Stimulated activated memory B cell treated with anti-CD40 and anti-IgM and Interleukin-4, amounts not matched to agents 10 μg/mL and 1 μg/mL and 100 μg/mL, for 72 hours (primary cell): ENCODE results near the gene CTF1.
A peak's percentile ranks its signal among the peaks of the same experiment; 100 is the strongest.
"Not testable (repeated sequence)": the region's sequence is repeated elsewhere in the genome, so short reads cannot be mapped to it uniquely, and the experiment has no call there.

Source experiments
- ATAC-seq: fragments of 150-1000 bp; cut with Tn5 transposase; 2 replicates; pipeline ENCODE4 v1.10.0; 2021
- H3K27ac Mint-ChIP-seq: one replicate; pipeline ENCODE4 v1.8.0; 2022; ENCODE audit warnings: mild to moderate bottlenecking, mixed read lengths
- H3K27me3 Mint-ChIP-seq: one replicate; pipeline ENCODE4 v1.8.0; 2022; ENCODE audit warnings: mixed read lengths
- H3K36me3 Mint-ChIP-seq: one replicate; pipeline ENCODE4 v1.8.0; 2022; ENCODE audit warnings: mixed read lengths
- H3K4me1 Mint-ChIP-seq: one replicate; pipeline ENCODE4 v1.8.0; 2022; ENCODE audit warnings: mixed read lengths
- H3K4me3 Mint-ChIP-seq: one replicate; pipeline ENCODE4 v1.8.0; 2022; ENCODE audit warnings: mild to moderate bottlenecking, moderate library complexity, mixed read lengths
- H3K9me3 Mint-ChIP-seq: one replicate; pipeline ENCODE4 v1.8.0; 2022; ENCODE audit warnings: mixed read lengths

Gene CTF1

DNA sequence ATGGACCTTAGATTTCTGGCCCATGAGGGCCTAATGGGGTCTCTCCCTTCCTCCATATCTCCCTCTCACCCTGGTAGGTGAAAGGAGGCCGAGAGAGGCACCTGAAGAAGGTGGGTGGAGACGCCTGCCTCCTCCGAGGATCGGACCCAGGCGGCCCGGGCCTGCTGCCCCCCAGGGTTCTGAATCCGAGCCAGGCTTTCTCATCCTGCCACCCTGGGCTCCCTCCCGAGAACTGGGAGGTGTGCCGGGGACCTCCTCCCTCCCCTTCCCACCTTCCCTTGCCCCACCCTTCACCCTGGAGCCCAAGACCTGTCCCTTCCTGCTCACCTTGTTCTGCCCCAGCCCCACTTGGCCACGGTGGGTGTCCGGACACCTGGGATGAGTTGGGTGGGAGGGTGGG, 32.0 kb downstream of the CTF1 start:
- Mint-ChIP-seq H3K27me3 (no peaks in the 10 kb centered on the region), H3K36me3 (peaks cover 35% of the 10 kb centered on the region), H3K4me3 (no peak overlapping the region), H3K9me3 (no peaks in the 10 kb centered on the region), H3K27ac (no peak overlapping the region), H3K4me1 (peaks cover 26% of the 10 kb centered on the region)
- no peak for ATAC-seq

- no peaks in the 10 kb centered on the region for H3K9me3 Mint-ChIP-seq
- no peak overlapping the region for H3K4me3 Mint-ChIP-seq
- peaks cover 26% of the 10 kb centered on the region for H3K4me1 Mint-ChIP-seq
- no peak for ATAC-seq
- H3K27ac Mint-ChIP-seq = no peak overlapping the region
- no peaks in the 10 kb centered on the region for H3K27me3 Mint-ChIP-seq
- peaks cover 35% of the 10 kb centered on the region for H3K36me3 Mint-ChIP-seq
Measured at GRCh38 chr16:30929167-30929566, 32.8 kb downstream of the CTF1 start.

GRCh38 chr16:30930160-30930571, 33.8 kb downstream of the CTF1 start:
- Mint-ChIP-seq H3K27ac (no peak overlapping the region), H3K4me3 (no peak overlapping the region), H3K27me3 (no peaks in the 10 kb centered on the region), H3K9me3 (no peaks in the 10 kb centered on the region), H3K36me3 (peaks cover 42% of the 10 kb centered on the region), H3K4me1 (peaks cover 24% of the 10 kb centered on the region)
- no peak for ATAC-seq

DNA sequence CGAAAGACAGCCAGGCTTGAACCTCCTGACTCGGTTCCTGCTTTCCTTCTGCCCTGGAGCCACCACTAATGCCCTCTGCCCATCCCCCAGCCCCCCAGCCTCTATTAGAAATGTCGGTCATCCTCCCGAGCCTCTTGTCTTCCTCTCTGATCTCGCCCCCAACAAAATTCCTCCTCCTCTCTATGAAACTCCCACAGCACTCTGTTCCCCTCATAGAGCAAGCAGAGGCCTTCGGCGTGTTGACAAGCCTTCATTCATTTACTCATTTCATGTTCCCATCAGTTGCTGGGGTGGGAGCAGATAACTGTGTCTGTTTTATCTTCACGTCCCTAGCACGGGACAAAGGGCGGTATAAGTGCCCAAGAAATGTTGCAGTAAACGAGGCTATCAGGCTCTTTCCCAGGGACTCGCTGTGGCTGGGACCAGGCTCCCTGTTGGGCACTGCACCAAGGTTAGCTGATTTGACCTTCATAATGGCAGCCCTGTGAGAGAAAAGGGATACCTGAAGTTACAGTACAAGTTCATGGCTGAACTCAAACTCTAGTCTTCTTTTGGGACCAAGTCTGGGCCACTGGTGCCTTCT, 34.7 kb downstream of the CTF1 start:
- Mint-ChIP-seq H3K9me3 (no peaks in the 10 kb centered on the region), H3K4me1 (peaks cover 20% of the 10 kb centered on the region), H3K27ac (no peak overlapping the region), H3K36me3 (peaks cover 42% of the 10 kb centered on the region), H3K4me3 (no peak overlapping the region), H3K27me3 (no peaks in the 10 kb centered on the region)
- no peak for ATAC-seq

- Mint-ChIP-seq H3K36me3 (peaks cover 33% of the 10 kb centered on the region), H3K27ac (peak overlapping the region; percentile 34), H3K27me3 (no peaks in the 10 kb centered on the region), H3K4me1 (peaks cover 19% of the 10 kb centered on the region), H3K9me3 (no peaks in the 10 kb centered on the region), H3K4me3 (no peak overlapping the region)
- ATAC-seq = no peak
Measured at GRCh38 chr16:30934827-30935557, 38.6 kb downstream of the CTF1 start.

GRCh38 chr16:30937692-30938091, 41.3 kb downstream of the CTF1 start:
- Mint-ChIP-seq H3K27ac (no peak overlapping the region), H3K4me1 (peaks cover 36% of the 10 kb centered on the region), H3K27me3 (no peaks in the 10 kb centered on the region), H3K36me3 (peaks cover 13% of the 10 kb centered on the region), H3K4me3 (no peak overlapping the region), H3K9me3 (no peaks in the 10 kb centered on the region)
- ATAC-seq = no peak

DNA sequence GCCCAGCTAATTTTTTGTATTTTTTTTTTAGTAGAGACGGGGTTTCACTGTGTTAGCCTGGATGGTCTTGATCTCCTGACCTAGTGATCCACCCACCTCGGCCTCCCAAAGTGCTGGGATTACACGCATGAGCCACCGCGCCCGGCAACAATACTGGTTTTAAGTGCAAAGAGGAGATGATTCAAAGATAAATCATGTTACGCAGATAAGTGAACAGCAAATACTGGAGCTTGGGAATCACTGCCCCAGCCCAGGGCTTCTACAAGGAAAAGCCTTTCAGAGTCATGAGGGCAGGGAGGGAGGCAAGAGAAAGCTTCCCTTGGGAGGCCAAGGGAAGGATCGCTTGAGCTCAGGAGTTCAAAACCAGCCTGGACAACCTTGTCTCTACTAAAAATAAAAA, 43.2 kb downstream of the CTF1 start:
- H3K9me3 Mint-ChIP-seq, H3K27me3 Mint-ChIP-seq, ATAC-seq, H3K27ac Mint-ChIP-seq, H3K4me3 Mint-ChIP-seq: not testable (repeated sequence)
- H3K36me3 Mint-ChIP-seq = peaks cover 21% of the 10 kb centered on the region
- H3K4me1 Mint-ChIP-seq = peaks cover 38% of the 10 kb centered on the region

DNA sequence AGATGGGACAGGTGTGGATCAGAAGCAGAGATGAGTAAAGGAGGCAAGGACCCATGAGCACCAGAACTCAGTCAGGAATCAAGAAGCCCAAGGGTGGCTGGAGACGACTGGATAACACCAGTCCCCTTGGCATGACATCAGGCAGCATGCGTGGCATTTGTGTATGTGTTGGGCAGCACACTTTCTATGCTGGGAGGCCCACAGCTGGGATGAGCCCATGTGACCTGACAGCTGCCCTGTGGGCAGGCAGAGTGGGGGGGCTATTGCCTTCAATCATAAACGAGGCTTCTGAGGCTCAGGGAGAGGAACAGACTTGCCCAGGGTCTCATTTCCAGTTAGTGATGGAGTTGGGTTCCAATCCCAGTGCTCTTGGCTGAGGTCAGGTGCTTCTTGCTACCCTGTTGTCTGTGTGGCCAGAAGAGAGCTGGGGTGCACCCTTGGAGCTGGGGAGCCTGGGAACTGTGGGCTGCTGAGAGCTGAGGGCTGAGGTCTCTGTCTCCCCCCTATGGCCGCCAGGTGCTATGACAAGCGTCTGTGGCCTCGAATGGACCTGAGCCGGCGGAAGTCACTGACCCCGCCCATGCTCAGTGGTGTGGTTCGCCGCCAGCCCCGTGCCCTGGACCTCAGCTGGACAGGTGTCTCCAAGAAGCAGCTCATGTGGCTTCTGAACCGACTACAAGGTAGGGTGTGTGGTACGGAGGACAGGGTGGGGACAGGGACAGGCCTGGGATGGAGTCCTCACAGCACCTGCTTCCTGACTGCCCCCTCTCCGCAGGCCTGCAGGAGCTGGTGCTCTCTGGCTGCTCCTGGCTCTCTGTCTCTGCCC, 45.4 kb downstream of the CTF1 start:
- peaks cover 23% of the 10 kb centered on the region for H3K36me3 Mint-ChIP-seq
- H3K9me3 Mint-ChIP-seq = no peaks in the 10 kb centered on the region
- ATAC-seq = peak; percentile 95
- peak overlapping the region; percentile 59 for H3K4me3 Mint-ChIP-seq
- peak overlapping the region; percentile 54 for H3K27ac Mint-ChIP-seq
- H3K27me3 Mint-ChIP-seq = no peaks in the 10 kb centered on the region
- peaks cover 29% of the 10 kb centered on the region for H3K4me1 Mint-ChIP-seq

- ATAC-seq = no peak
- H3K9me3 Mint-ChIP-seq = no peaks in the 10 kb centered on the region
- peaks cover 27% of the 10 kb centered on the region for H3K4me1 Mint-ChIP-seq
- H3K27ac Mint-ChIP-seq = peak overlapping the region; percentile 54
- no peaks in the 10 kb centered on the region for H3K27me3 Mint-ChIP-seq
- peaks cover 28% of the 10 kb centered on the region for H3K36me3 Mint-ChIP-seq
- peak overlapping the region; percentile 59 for H3K4me3 Mint-ChIP-seq
Measured at GRCh38 chr16:30942426-30942806, 46.0 kb downstream of the CTF1 start.

GRCh38 chr16:30944352-30944751, 47.9 kb downstream of the CTF1 start:
- Mint-ChIP-seq H3K4me1 (peaks cover 20% of the 10 kb centered on the region), H3K27ac (peak overlapping the region; percentile 2), H3K36me3 (peaks cover 29% of the 10 kb centered on the region), H3K27me3 (no peaks in the 10 kb centered on the region), H3K9me3 (no peaks in the 10 kb centered on the region), H3K4me3 (no peak overlapping the region)
- ATAC-seq = no peak

DNA sequence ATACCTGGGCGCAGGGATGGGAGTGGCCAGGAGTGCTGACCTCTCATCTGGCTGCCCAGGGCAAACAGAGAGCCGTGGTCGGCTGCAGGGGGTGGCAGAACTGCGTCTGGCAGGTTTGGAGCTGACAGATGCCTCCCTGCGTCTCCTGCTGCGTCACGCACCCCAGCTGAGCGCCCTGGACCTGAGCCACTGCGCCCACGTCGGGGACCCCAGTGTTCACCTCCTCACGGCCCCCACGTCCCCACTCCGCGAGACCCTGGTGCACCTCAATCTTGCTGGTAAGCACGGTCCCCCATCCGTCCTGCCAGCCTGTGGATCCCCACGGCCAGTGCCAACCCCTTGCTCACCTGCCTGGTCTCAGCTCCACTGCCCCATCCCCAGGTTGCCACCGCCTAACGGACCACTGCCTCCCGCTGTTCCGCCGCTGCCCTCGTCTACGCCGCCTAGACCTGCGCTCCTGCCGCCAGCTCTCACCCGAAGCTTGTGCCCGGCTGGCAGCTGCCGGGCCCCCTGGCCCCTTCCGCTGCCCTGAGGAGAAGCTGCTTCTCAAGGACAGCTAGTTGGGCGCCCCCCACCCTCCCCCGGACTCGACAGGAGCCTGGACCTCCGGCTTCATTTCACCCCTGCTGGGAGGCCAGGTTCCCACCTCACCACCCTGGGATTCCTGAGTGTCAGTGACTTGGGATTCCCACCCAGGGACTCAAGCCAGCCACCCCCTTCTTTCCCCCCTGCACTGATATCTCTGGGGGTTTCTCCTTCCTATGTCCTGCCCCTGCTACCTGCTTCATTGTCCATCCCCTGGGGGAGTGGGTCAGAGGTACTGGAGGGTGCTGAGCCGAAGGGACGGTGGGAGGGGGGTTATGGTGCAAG, 50.5 kb downstream of the CTF1 start:
- Mint-ChIP-seq H3K4me3 (no peak overlapping the region), H3K27ac (no peak overlapping the region), H3K36me3 (peaks cover 29% of the 10 kb centered on the region), H3K9me3 (no peaks in the 10 kb centered on the region), H3K27me3 (no peaks in the 10 kb centered on the region), H3K4me1 (peaks cover 30% of the 10 kb centered on the region)
- ATAC-seq = no peak

GRCh38 chr16:30947541-30947858, 51.1 kb downstream of the CTF1 start:
- H3K4me1 Mint-ChIP-seq = peaks cover 24% of the 10 kb centered on the region
- no peaks in the 10 kb centered on the region for H3K27me3 Mint-ChIP-seq
- ATAC-seq = no peak
- no peak overlapping the region for H3K27ac Mint-ChIP-seq
- no peaks in the 10 kb centered on the region for H3K9me3 Mint-ChIP-seq
- no peak overlapping the region for H3K4me3 Mint-ChIP-seq
- H3K36me3 Mint-ChIP-seq = peaks cover 29% of the 10 kb centered on the region

- no peaks in the 10 kb centered on the region for H3K27me3 Mint-ChIP-seq
- H3K9me3 Mint-ChIP-seq = no peaks in the 10 kb centered on the region
- peak; percentile 31 for ATAC-seq
- H3K4me1 Mint-ChIP-seq = peaks cover 18% of the 10 kb centered on the region
- H3K36me3 Mint-ChIP-seq = peaks cover 29% of the 10 kb centered on the region
- peak overlapping the region; percentile 15 for H3K4me3 Mint-ChIP-seq
- H3K27ac Mint-ChIP-seq = peak overlapping the region; percentile 89
Measured at GRCh38 chr16:30947859-30948666, 51.6 kb downstream of the CTF1 start.
